HG03097 (cell line): ENCODE results near the gene CDHR3.
"Not testable (repeated sequence)": the region's sequence is repeated elsewhere in the genome, so short reads cannot be mapped to it uniquely, and the experiment has no call there.

ENCODE experiments used
- ATAC-seq: cut with Tn5 transposase; IDR thresholded peaks from one replicate; pipeline ENCODE4 v1.9.1; 2021; ENCODE audit not compliant: unreplicated experiment, low FRiP score

The CDHR3 gene

GRCh38 chr7:105990727-105991453 lies 27.8 kb downstream of the CDHR3 start:
- ATAC-seq = no peak

- ATAC-seq = no peak
These were observed 29.8 kb downstream of the CDHR3 start for GRCh38 chr7:105992905-105993304.

GRCh38 chr7:105996860-105997737 lies 34.0 kb downstream of the CDHR3 start:
- no peak for ATAC-seq

GRCh38 chr7:105999256-105999655 lies 36.2 kb downstream of the CDHR3 start:
- no peak for ATAC-seq

- no peak for ATAC-seq
These were observed 38.1 kb downstream of the CDHR3 start for GRCh38 chr7:106001196-106001595.

- no peak for ATAC-seq
These were observed 38.8 kb downstream of the CDHR3 start for GRCh38 chr7:106001886-106002285.

GRCh38 chr7:106003525-106004064 lies 40.5 kb downstream of the CDHR3 start:
- no peak for ATAC-seq

GRCh38 chr7:106006906-106007305 lies 43.8 kb downstream of the CDHR3 start:
- ATAC-seq = no peak

GRCh38 chr7:106007796-106008195 lies 44.7 kb downstream of the CDHR3 start:
- not testable (repeated sequence) for ATAC-seq

GRCh38 chr7:106009503-106010226 lies 46.6 kb downstream of the CDHR3 start:
- ATAC-seq = no peak

GRCh38 chr7:106010331-106010730 lies 47.3 kb downstream of the CDHR3 start:
- ATAC-seq = no peak

- ATAC-seq = no peak
These were observed 47.8 kb downstream of the CDHR3 start for GRCh38 chr7:106010866-106011265.

- ATAC-seq = no peak
These were observed 49.1 kb downstream of the CDHR3 start for GRCh38 chr7:106012184-106012583.

GRCh38 chr7:106012935-106013439 lies 49.9 kb downstream of the CDHR3 start:
- ATAC-seq = no peak

GRCh38 chr7:106015381-106016218 lies 52.5 kb downstream of the CDHR3 start:
- no peak for ATAC-seq

GRCh38 chr7:106016331-106016730 lies 53.3 kb downstream of the CDHR3 start:
- no peak for ATAC-seq

GRCh38 chr7:106017657-106018056 lies 54.6 kb downstream of the CDHR3 start:
- no peak for ATAC-seq

GRCh38 chr7:106018566-106019469 lies 55.8 kb downstream of the CDHR3 start:
- ATAC-seq = no peak

GRCh38 chr7:106019470-106019820 lies 56.4 kb downstream of the CDHR3 start:
- no peak for ATAC-seq
